ENCODE results near the gene ADAMTS18. TPM values are rescaled to one million over a fixed set of nuclear protein-coding genes. Genes with fewer than 3 reads are reported as not detected.

The ADAMTS18 gene
- total RNA-seq, 2 donors from 2014 or later, result not detected

DNA sequence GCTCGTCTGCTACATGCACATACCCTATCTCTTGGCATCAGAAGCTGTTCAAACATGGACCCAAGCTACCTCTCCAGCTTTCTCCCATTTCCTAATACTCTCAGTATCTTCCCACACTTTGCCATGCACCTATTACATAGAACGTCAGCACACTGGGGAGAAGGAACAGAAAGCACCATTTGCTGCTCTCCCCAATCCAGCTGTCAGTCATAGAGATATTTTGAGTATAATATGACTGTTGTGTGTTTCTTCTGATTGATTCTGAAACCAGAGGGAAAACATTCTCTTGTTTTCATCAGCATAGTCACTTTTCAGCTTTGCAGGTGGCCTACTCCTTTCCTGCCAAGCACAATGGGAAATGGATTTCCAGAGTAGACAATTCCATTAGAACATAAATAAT is 107.1 kb downstream of the ADAMTS18 start:
- DNase-seq (ENCODE audit: low spot score in 2 of 2) (no peak), ATAC-seq (peak in 1 of 2 donors; percentile 74)
- H3K9me3 Mint-ChIP-seq, result peaks cover 3 to 9% of the 10 kb centered on the region in 2 donors
- peak overlapping the region in 1 of 2 donors; percentile 1 for H3K27ac Mint-ChIP-seq
- peaks cover 0 to 4% of the 10 kb centered on the region in 2 donors for H3K36me3 Mint-ChIP-seq

- peak in 1 of 2 donors; percentile 78 for ATAC-seq
- H3K27ac Mint-ChIP-seq, result no peak overlapping the region
- DNase-seq (ENCODE audit: low spot score in 2 of 2), result no peak
- H3K36me3 Mint-ChIP-seq, result peaks cover 0 to 4% of the 10 kb centered on the region in 2 donors
- H3K9me3 Mint-ChIP-seq, result peaks cover 3 to 9% of the 10 kb centered on the region in 2 donors
Measured at GRCh38 chr16:77324729-77325128, 110.1 kb downstream of the ADAMTS18 start.

DNA sequence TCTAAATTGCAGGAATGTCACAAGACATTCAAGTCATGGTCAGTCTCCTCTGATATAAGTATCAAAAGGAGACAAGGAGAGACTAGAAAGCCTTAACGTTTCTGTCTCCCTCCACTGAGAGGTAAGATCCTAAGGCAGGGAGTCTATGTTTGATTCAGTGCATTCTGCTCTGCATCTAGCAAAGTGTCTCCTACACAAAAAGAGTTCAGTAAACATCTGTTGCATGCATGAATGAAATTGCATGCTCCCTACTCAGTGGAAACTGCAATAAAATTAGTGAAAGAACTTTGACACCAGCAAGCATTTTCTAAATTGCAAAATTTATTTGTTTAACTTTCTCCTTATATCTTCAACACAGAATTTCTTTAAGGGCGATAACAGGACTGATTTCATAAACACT is 111.1 kb downstream of the ADAMTS18 start:
- Mint-ChIP-seq H3K36me3 (peaks cover 0 to 4% of the 10 kb centered on the region in 2 donors), H3K27ac (no peak overlapping the region), H3K9me3 (peaks cover 3 to 9% of the 10 kb centered on the region in 2 donors)
- DNase-seq (ENCODE audit: low spot score in 2 of 2) (no peak), ATAC-seq (no peak)

DNA sequence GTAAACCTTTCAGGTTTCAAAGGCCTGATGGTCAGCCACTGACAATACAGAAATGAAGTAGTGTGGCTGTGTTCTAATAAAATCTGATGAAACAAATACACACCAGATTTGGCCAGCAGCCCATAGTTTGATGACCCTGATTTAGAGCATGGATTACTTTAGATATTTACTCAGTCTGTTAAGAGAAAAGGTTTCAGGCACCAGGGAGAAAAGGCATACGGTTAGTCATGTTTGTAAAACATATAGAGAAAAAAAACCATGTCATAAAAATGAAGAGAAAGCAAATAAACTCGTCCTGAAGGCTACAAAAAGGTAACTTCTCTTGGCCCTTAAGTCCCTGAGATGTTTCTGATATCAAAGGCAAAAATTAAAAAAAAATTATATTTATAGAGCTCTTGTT is 112.1 kb downstream of the ADAMTS18 start:
- DNase-seq (ENCODE audit: low spot score in 2 of 2) (no peak), ATAC-seq (no peak)
- peaks cover 3 to 9% of the 10 kb centered on the region in 2 donors for H3K9me3 Mint-ChIP-seq

GRCh38 chr16:77317059-77317458 is 117.8 kb downstream of the ADAMTS18 start:
- ATAC-seq (peak in 1 of 2 donors; percentile 97), DNase-seq (ENCODE audit: low spot score in 2 of 2) (no peak)
- H3K9me3 Mint-ChIP-seq, result no peaks in the 10 kb centered on the region
- H3K36me3 Mint-ChIP-seq, result no peaks in the 10 kb centered on the region
- H3K27ac Mint-ChIP-seq, result no peak overlapping the region

More for the DNA sequence above, 112.1 kb downstream of the ADAMTS18 start:
- Mint-ChIP-seq H3K36me3 (peaks cover 0 to 4% of the 10 kb centered on the region in 2 donors), H3K27ac (no peak overlapping the region)

GRCh38 chr16:77310877-77311276 is 124.0 kb downstream of the ADAMTS18 start:
- Mint-ChIP-seq H3K27ac (no peak overlapping the region), H3K9me3 (no peaks in the 10 kb centered on the region), H3K36me3 (no peaks in the 10 kb centered on the region)
- no peak for ATAC-seq
- no peak for DNase-seq (ENCODE audit: low spot score in 2 of 2)

GRCh38 chr16:77308163-77308561 is 126.7 kb downstream of the ADAMTS18 start:
- H3K36me3 Mint-ChIP-seq, result no peaks in the 10 kb centered on the region
- no peaks in the 10 kb centered on the region for H3K9me3 Mint-ChIP-seq
- DNase-seq (ENCODE audit: low spot score in 2 of 2) (no peak), ATAC-seq (peak; percentile 91)
- H3K27ac Mint-ChIP-seq, result peak overlapping the region in 1 of 2 donors; percentile 84

GRCh38 chr16:77307426-77308162 is 127.2 kb downstream of the ADAMTS18 start:
- ATAC-seq (peak; percentile 65 to 74), DNase-seq (ENCODE audit: low spot score in 2 of 2) (peak in 1 of 2 donors; percentile 50)
- Mint-ChIP-seq H3K27ac (peak overlapping the region in 1 of 2 donors; percentile 84), H3K36me3 (no peaks in the 10 kb centered on the region), H3K9me3 (no peaks in the 10 kb centered on the region)

DNA sequence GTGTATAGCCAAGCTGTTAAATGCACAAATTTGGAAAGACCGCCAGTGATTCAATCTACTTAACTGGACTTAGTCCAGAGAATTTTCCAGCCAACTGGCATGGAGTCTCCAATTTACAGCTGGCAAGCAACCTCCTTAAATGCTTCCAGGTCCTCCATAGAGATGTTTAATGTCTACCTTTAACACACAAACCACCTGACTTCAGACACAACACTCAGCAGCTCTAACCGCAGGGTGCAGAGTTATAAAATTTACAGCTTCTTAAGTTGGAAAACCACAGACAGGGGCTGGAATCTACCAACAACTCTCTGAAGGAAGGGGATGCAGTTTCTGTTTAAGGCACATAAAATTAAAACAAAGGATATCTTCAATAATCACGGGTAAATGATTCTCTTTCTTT is 128.8 kb downstream of the ADAMTS18 start:
- ATAC-seq (no peak), DNase-seq (ENCODE audit: low spot score in 2 of 2) (no peak)

DNA sequence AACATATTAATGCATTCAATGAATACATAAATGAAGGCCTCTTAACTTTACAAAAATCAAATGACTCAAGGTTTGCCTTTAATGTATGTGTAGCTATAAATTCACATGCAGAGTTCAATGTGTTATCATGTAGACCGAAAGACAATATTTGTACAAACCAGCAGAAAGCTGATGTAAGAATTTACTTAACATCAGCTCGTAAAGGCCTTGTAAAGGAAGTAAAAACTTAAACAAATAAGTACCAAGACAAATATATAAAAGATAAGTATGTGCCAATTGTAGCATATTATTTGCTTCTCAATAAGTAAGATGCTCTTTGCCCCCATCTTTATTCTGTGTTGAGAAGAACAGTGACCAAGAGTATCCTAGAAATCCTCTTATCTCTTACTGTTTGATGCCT is 130.0 kb downstream of the ADAMTS18 start:
- Mint-ChIP-seq H3K27ac (no peak overlapping the region), H3K36me3 (no peaks in the 10 kb centered on the region), H3K9me3 (no peaks in the 10 kb centered on the region)
- ATAC-seq (no peak), DNase-seq (ENCODE audit: low spot score in 2 of 2) (no peak)

More for the DNA sequence above, 128.8 kb downstream of the ADAMTS18 start:
- H3K27ac Mint-ChIP-seq, result no peak overlapping the region
- H3K9me3 Mint-ChIP-seq, result no peaks in the 10 kb centered on the region
- no peaks in the 10 kb centered on the region for H3K36me3 Mint-ChIP-seq

- Mint-ChIP-seq H3K36me3 (no peaks in the 10 kb centered on the region), H3K9me3 (no peaks in the 10 kb centered on the region), H3K27ac (no peak overlapping the region)
- DNase-seq (ENCODE audit: low spot score in 2 of 2) (no peak), ATAC-seq (no peak)
Measured at GRCh38 chr16:77304134-77304533, 130.7 kb downstream of the ADAMTS18 start.

- DNase-seq (ENCODE audit: low spot score in 2 of 2) (no peak), ATAC-seq (no peak)
- Mint-ChIP-seq H3K36me3 (no peaks in the 10 kb centered on the region), H3K27ac (no peak overlapping the region), H3K9me3 (no peaks in the 10 kb centered on the region)
Measured at GRCh38 chr16:77302674-77303073, 132.2 kb downstream of the ADAMTS18 start.

- no peak overlapping the region for H3K27ac Mint-ChIP-seq
- ATAC-seq (no peak), DNase-seq (ENCODE audit: low spot score in 2 of 2) (no peak)
- no peaks in the 10 kb centered on the region for H3K9me3 Mint-ChIP-seq
- no peaks in the 10 kb centered on the region for H3K36me3 Mint-ChIP-seq
Measured at GRCh38 chr16:77302249-77302648, 132.6 kb downstream of the ADAMTS18 start.

GRCh38 chr16:77300256-77300655 is 134.6 kb downstream of the ADAMTS18 start:
- no peak for ATAC-seq
- Mint-ChIP-seq H3K36me3 (no peaks in the 10 kb centered on the region), H3K27ac (no peak overlapping the region), H3K9me3 (no peaks in the 10 kb centered on the region)
- no peak for DNase-seq (ENCODE audit: low spot score in 2 of 2)

- Mint-ChIP-seq H3K9me3 (no peaks in the 10 kb centered on the region), H3K36me3 (no peaks in the 10 kb centered on the region), H3K27ac (no peak overlapping the region)
- ATAC-seq, result no peak
- no peak for DNase-seq (ENCODE audit: low spot score in 2 of 2)
Measured at GRCh38 chr16:77299395-77299794, 135.4 kb downstream of the ADAMTS18 start.

- no peak for DNase-seq (ENCODE audit: low spot score in 2 of 2)
- Mint-ChIP-seq H3K9me3 (no peaks in the 10 kb centered on the region), H3K36me3 (no peaks in the 10 kb centered on the region), H3K27ac (no peak overlapping the region)
- no peak for ATAC-seq
Measured at GRCh38 chr16:77298418-77299360, 136.1 kb downstream of the ADAMTS18 start.

- no peak for ATAC-seq
- Mint-ChIP-seq H3K9me3 (no peaks in the 10 kb centered on the region), H3K36me3 (no peaks in the 10 kb centered on the region), H3K27ac (no peak overlapping the region)
- DNase-seq (ENCODE audit: low spot score in 2 of 2), result no peak
Measured at GRCh38 chr16:77297996-77298395, 136.8 kb downstream of the ADAMTS18 start.
